Measurements from ENCODE around the gene CLMN.

- TF ChIP-seq POLR2A (IDR thresholded peaks at IDR 0.05; ENCODE audit: low read depth, low read length), result no peak
- no peak for TF ChIP-seq TAF1 (IDR thresholded peaks at IDR 0.05; ENCODE audit: low read depth, low read length)
- no peak for TF ChIP-seq SPI1 (IDR thresholded peaks at IDR 0.05; ENCODE audit: low read depth, low read length)
Observed at GRCh38 chr14:95191445-95192199, 128.1 kb downstream of the CLMN start.

All from GM12891 (cell line).